Mesodermal cell (in vitro differentiated cells): ENCODE results near the gene PVR.
"Not testable (repeated sequence)": the region's sequence is repeated elsewhere in the genome, so short reads cannot be mapped to it uniquely, and the experiment has no call there.

Source experiments
- H3K27ac ChIP-seq: 2 replicates; pipeline ENCODE4 v1.7.0; 2013; ENCODE audit warnings: mild to moderate bottlenecking, low read depth, low read length, moderate library complexity; ENCODE audit not compliant: severe bottlenecking
- H3K36me3 ChIP-seq: 2 replicates; pipeline ENCODE4 v1.7.1; 2013; ENCODE audit warnings: mild to moderate bottlenecking, low read length, moderate library complexity; ENCODE audit not compliant: control insufficient read depth, insufficient read depth
- H3K4me1 ChIP-seq: one replicate; pipeline ENCODE4 v1.7.1; 2013; ENCODE audit warnings: mild to moderate bottlenecking, low read length; ENCODE audit not compliant: insufficient read depth, control insufficient read depth, poor library complexity, severe bottlenecking
- H3K4me3 ChIP-seq: 2 replicates; pipeline ENCODE4 v1.7.0; 2013; ENCODE audit warnings: low read length, control low read depth, mild to moderate bottlenecking; ENCODE audit not compliant: insufficient read depth, poor library complexity, severe bottlenecking; ENCODE audit errors: extremely low read depth
- H3K9me3 ChIP-seq: 2 replicates; pipeline ENCODE4 v1.7.1; 2013; ENCODE audit warnings: mild to moderate bottlenecking, low read length, moderate library complexity; ENCODE audit not compliant: control insufficient read depth
- WGBS, 2 experiments: methylation state at CpG; one replicate each; pipeline ENCODE4 v1.1.5; 2013; ENCODE audit warnings: missing lambda C conversion rate in 2 of 2; ENCODE audit not compliant: insufficient coverage in 2 of 2; 5-methylcytosine and 5-hydroxymethylcytosine counted together

Gene PVR

GRCh38 chr19:44701228-44701627 is 57.5 kb downstream of the PVR start:
- WGBS, 2 experiments: 94 to 97% methylated on average over 7 to 13 of the region's 15 CpGs
- H3K4me1 ChIP-seq: no peaks in the 10 kb centered on the region
- H3K36me3 ChIP-seq: no peaks in the 10 kb centered on the region

GRCh38 chr19:44702551-44703176 is 59.0 kb downstream of the PVR start:
- H3K4me1 ChIP-seq: no peaks in the 10 kb centered on the region
- no peak overlapping the region for H3K4me3 ChIP-seq
- H3K36me3 ChIP-seq: no peaks in the 10 kb centered on the region
- 92 to 94% methylated on average over 12 to 16 of the region's 17 CpGs for WGBS, 2 experiments
- no peak overlapping the region for H3K27ac ChIP-seq
- no peaks in the 10 kb centered on the region for H3K9me3 ChIP-seq

More at GRCh38 chr19:44701228-44701627, 57.5 kb downstream of the PVR start:
- H3K27ac ChIP-seq: no peak overlapping the region
- no peak overlapping the region for H3K4me3 ChIP-seq
- H3K9me3 ChIP-seq: no peaks in the 10 kb centered on the region

- WGBS, 2 experiments: 93 to 95% methylated on average over 26 to 27 of the region's 28 CpGs
These were observed 59.8 kb downstream of the PVR start for GRCh38 chr19:44703336-44704078.

GRCh38 chr19:44704982-44705381 is 61.3 kb downstream of the PVR start:
- Histone ChIP-seq H3K9me3 (no peaks in the 10 kb centered on the region), H3K27ac (no peak overlapping the region), H3K4me3 (no peak overlapping the region), H3K36me3 (no peaks in the 10 kb centered on the region), H3K4me1 (no peaks in the 10 kb centered on the region)
- WGBS, 2 experiments: 83 to 100% methylated on average over 1 of the region's 1 CpG

More at GRCh38 chr19:44703336-44704078, 59.8 kb downstream of the PVR start:
- Histone ChIP-seq H3K9me3 (no peaks in the 10 kb centered on the region), H3K27ac (no peak overlapping the region), H3K4me3 (no peak overlapping the region), H3K36me3 (no peaks in the 10 kb centered on the region), H3K4me1 (no peaks in the 10 kb centered on the region)

- no peak overlapping the region for H3K4me3 ChIP-seq
- no peak overlapping the region for H3K27ac ChIP-seq
- 88 to 91% methylated on average over 11 of the region's 12 CpGs for WGBS, 2 experiments
These were observed 61.8 kb downstream of the PVR start for GRCh38 chr19:44705502-44706010.

GRCh38 chr19:44706506-44707236 is 63.0 kb downstream of the PVR start:
- Histone ChIP-seq H3K27ac (no peak overlapping the region), H3K4me1 (no peaks in the 10 kb centered on the region), H3K4me3 (no peak overlapping the region), H3K36me3 (no peaks in the 10 kb centered on the region), H3K9me3 (no peaks in the 10 kb centered on the region)
- 94 to 97% methylated on average over 3 of the region's 6 CpGs for WGBS, 2 experiments

More at GRCh38 chr19:44705502-44706010, 61.8 kb downstream of the PVR start:
- no peaks in the 10 kb centered on the region for H3K36me3 ChIP-seq
- no peaks in the 10 kb centered on the region for H3K9me3 ChIP-seq
- no peaks in the 10 kb centered on the region for H3K4me1 ChIP-seq

- H3K4me3 ChIP-seq: no peak overlapping the region
- 94 to 96% methylated on average over 19 to 20 of the region's 20 CpGs for WGBS, 2 experiments
- no peaks in the 10 kb centered on the region for H3K36me3 ChIP-seq
- H3K27ac ChIP-seq: no peak overlapping the region
- no peaks in the 10 kb centered on the region for H3K9me3 ChIP-seq
- H3K4me1 ChIP-seq: no peaks in the 10 kb centered on the region
These were observed 64.1 kb downstream of the PVR start for GRCh38 chr19:44707794-44708193.

- WGBS, 2 experiments: 79 to 86% methylated on average over 4 to 5 of the region's 5 CpGs
- Histone ChIP-seq H3K4me3 (no peak overlapping the region), H3K4me1 (no peaks in the 10 kb centered on the region), H3K9me3 (no peaks in the 10 kb centered on the region), H3K27ac (no peak overlapping the region), H3K36me3 (no peaks in the 10 kb centered on the region)
These were observed 65.2 kb downstream of the PVR start for GRCh38 chr19:44708940-44709339.

- WGBS, 2 experiments: 100% methylated on average over 1 to 2 of the region's 4 CpGs
- not testable (repeated sequence) for H3K9me3 ChIP-seq, H3K27ac ChIP-seq, H3K36me3 ChIP-seq, H3K4me1 ChIP-seq, H3K4me3 ChIP-seq
These were observed 65.9 kb downstream of the PVR start for GRCh38 chr19:44709434-44710266.

- no peaks in the 10 kb centered on the region for H3K4me1 ChIP-seq
- no peaks in the 10 kb centered on the region for H3K36me3 ChIP-seq
- WGBS, 2 experiments: 86 to 92% methylated on average over 5 to 10 of the region's 14 CpGs
- peaks cover 6% of the 10 kb centered on the region for H3K9me3 ChIP-seq
- H3K27ac ChIP-seq: no peak overlapping the region
- H3K4me3 ChIP-seq: no peak overlapping the region
These were observed 66.8 kb downstream of the PVR start for GRCh38 chr19:44710483-44710882.
